ENCODE data around the gene MORN3.

MORN3 gene

DNA sequence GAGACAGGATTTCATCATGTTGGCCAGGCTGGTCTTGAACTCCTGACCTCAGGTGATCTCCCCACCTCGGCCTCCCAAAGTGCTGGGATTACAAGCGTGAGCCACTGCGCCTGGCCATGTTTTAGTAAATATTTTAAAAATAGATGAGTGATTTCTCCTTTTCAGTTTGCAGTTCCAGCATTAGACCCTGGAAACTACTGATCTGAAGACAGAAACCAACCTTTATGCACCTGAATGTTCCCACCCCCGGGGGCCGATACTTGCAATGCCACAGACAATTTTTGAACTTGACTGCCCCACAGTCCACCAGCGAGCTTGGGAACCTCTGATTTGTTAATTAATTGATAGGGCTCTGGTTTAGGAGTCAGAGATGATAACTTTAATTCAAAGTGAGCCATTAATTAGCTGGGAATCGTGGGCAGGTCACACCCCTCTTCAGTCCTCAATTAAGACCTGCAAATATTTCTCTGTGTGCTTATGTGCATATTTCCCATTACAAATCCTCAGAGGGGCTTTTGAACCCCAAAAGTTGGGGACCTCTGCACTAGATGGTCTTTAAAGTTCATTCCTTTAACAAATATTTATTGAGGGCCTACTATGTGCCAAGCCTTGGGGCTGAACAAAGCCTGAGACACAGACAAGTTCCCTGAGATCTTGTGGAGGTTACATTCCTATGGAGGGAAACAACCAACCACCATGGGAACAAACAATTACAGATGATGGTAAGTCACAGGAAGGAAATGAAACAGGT is 39.0 kb upstream of the MORN3 start:
- no peak for DNase-seq (ENCODE audit: low read depth in 1 of 2, low spot score in 1 of 2)
- H3K4me3 ChIP-seq (replicated peaks; ENCODE audit: insufficient read depth, low read length): no peak overlapping the region
- H3K27me3 ChIP-seq (ENCODE audit: insufficient read depth, poor library complexity, severe bottlenecking): no peaks in the 10 kb centered on the region
- H3K27ac ChIP-seq (replicated peaks): no peak overlapping the region
- TF ChIP-seq, protein P1, sequence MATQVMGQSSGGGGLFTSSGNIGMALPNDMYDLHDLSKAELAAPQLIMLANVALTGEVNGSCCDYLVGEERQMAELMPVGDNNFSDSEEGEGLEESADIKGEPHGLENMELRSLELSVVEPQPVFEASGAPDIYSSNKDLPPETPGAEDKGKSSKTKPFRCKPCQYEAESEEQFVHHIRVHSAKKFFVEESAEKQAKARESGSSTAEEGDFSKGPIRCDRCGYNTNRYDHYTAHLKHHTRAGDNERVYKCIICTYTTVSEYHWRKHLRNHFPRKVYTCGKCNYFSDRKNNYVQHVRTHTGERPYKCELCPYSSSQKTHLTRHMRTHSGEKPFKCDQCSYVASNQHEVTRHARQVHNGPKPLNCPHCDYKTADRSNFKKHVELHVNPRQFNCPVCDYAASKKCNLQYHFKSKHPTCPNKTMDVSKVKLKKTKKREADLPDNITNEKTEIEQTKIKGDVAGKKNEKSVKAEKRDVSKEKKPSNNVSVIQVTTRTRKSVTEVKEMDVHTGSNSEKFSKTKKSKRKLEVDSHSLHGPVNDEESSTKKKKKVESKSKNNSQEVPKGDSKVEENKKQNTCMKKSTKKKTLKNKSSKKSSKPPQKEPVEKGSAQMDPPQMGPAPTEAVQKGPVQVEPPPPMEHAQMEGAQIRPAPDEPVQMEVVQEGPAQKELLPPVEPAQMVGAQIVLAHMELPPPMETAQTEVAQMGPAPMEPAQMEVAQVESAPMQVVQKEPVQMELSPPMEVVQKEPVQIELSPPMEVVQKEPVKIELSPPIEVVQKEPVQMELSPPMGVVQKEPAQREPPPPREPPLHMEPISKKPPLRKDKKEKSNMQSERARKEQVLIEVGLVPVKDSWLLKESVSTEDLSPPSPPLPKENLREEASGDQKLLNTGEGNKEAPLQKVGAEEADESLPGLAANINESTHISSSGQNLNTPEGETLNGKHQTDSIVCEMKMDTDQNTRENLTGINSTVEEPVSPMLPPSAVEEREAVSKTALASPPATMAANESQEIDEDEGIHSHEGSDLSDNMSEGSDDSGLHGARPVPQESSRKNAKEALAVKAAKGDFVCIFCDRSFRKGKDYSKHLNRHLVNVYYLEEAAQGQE (IDR thresholded peaks at IDR 0.05; ENCODE audit: insufficient replicate concordance, low read depth): no peak

GRCh38 chr12:121705514-121705913 is 36.1 kb upstream of the MORN3 start:
- H3K4me3 ChIP-seq (replicated peaks; ENCODE audit: insufficient read depth, low read length): no peak overlapping the region
- H3K27ac ChIP-seq (replicated peaks): no peak overlapping the region
- TF ChIP-seq GABPA (IDR thresholded peaks at IDR 0.05; ENCODE audit: low read depth) (no peak), POLR2AphosphoS5 (IDR thresholded peaks at IDR 0.05; ENCODE audit: low read depth) (no peak), SPI1 (IDR thresholded peaks at IDR 0.05; ENCODE audit: borderline replicate concordance, low read depth) (no peak)
- TF ChIP-seq, protein P2, sequence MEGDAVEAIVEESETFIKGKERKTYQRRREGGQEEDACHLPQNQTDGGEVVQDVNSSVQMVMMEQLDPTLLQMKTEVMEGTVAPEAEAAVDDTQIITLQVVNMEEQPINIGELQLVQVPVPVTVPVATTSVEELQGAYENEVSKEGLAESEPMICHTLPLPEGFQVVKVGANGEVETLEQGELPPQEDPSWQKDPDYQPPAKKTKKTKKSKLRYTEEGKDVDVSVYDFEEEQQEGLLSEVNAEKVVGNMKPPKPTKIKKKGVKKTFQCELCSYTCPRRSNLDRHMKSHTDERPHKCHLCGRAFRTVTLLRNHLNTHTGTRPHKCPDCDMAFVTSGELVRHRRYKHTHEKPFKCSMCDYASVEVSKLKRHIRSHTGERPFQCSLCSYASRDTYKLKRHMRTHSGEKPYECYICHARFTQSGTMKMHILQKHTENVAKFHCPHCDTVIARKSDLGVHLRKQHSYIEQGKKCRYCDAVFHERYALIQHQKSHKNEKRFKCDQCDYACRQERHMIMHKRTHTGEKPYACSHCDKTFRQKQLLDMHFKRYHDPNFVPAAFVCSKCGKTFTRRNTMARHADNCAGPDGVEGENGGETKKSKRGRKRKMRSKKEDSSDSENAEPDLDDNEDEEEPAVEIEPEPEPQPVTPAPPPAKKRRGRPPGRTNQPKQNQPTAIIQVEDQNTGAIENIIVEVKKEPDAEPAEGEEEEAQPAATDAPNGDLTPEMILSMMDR (IDR thresholded peaks at IDR 0.05; ENCODE audit: insufficient read depth, low read length): no peak
- TF ChIP-seq, protein P1 (IDR thresholded peaks at IDR 0.05; ENCODE audit: insufficient replicate concordance, low read depth): no peak
- no peak for DNase-seq (ENCODE audit: low read depth in 1 of 2, low spot score in 1 of 2)
- no peaks in the 10 kb centered on the region for H3K27me3 ChIP-seq (ENCODE audit: insufficient read depth, poor library complexity, severe bottlenecking)

DNA sequence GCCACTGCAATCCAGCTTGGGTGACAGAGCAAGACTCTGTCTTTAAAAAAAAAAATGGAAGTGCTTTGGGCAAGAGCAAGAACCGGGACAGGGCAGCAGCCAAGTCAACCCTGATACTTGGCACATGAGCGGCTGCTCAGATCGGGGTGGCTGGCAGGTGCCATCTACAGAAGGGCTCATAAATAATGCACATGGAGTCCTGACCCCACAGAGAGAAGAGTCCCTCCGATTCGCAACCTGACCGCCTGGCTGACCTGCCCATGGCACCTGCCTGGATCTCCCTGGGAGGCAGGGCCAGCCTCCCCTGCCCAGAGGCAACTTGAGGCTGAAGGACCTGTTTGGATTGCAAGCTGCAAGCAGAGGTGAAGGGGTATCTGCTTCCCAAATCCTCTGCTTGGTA is 33.5 kb upstream of the MORN3 start:
- no peak overlapping the region for H3K27ac ChIP-seq (replicated peaks)
- DNase-seq (ENCODE audit: low read depth in 1 of 2, low spot score in 1 of 2): no peak
- TF ChIP-seq SPI1 (IDR thresholded peaks at IDR 0.05; ENCODE audit: borderline replicate concordance, low read depth) (no peak), POLR2AphosphoS5 (IDR thresholded peaks at IDR 0.05; ENCODE audit: low read depth) (no peak), GABPA (IDR thresholded peaks at IDR 0.05; ENCODE audit: low read depth) (no peak)
- TF ChIP-seq, protein P1 (IDR thresholded peaks at IDR 0.05; ENCODE audit: insufficient replicate concordance, low read depth): no peak
- TF ChIP-seq, protein P2 (IDR thresholded peaks at IDR 0.05; ENCODE audit: insufficient read depth, low read length): no peak
- no peak overlapping the region for H3K4me3 ChIP-seq (replicated peaks; ENCODE audit: insufficient read depth, low read length)
- no peaks in the 10 kb centered on the region for H3K27me3 ChIP-seq (ENCODE audit: insufficient read depth, poor library complexity, severe bottlenecking)

Data from HL-60 (cell line).